Measurements from ENCODE around the gene TRIM33.

DNA sequence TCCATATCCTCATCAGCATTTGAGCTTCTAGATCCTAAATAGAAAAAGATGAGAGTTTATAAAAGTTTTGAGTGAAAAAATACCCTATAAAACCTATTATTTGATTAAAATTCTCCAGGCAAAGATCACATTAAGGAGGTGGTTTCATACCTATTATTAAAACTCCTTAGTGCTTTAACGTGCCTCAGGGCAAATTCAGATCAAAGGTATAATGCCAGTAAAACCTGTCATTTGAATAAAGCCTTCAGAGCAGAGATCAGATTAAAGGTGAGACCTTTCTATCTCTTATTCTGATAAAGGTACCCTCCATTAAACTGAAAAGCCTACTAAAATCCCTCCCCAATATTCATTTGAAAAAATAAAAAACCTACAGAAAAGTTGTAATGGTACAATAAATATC lies 34.3 kb upstream of the TRIM33 start:
- TF ChIP-seq, protein P1, sequence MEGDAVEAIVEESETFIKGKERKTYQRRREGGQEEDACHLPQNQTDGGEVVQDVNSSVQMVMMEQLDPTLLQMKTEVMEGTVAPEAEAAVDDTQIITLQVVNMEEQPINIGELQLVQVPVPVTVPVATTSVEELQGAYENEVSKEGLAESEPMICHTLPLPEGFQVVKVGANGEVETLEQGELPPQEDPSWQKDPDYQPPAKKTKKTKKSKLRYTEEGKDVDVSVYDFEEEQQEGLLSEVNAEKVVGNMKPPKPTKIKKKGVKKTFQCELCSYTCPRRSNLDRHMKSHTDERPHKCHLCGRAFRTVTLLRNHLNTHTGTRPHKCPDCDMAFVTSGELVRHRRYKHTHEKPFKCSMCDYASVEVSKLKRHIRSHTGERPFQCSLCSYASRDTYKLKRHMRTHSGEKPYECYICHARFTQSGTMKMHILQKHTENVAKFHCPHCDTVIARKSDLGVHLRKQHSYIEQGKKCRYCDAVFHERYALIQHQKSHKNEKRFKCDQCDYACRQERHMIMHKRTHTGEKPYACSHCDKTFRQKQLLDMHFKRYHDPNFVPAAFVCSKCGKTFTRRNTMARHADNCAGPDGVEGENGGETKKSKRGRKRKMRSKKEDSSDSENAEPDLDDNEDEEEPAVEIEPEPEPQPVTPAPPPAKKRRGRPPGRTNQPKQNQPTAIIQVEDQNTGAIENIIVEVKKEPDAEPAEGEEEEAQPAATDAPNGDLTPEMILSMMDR (IDR thresholded peaks at IDR 0.05), result no peak
- no peak for TF ChIP-seq POLR2A (IDR thresholded peaks at IDR 0.05)

All from adrenal gland (tissue), 5 donors.